Measurements from ENCODE around the gene PLEKHA8.

- TF ChIP-seq, protein P1, sequence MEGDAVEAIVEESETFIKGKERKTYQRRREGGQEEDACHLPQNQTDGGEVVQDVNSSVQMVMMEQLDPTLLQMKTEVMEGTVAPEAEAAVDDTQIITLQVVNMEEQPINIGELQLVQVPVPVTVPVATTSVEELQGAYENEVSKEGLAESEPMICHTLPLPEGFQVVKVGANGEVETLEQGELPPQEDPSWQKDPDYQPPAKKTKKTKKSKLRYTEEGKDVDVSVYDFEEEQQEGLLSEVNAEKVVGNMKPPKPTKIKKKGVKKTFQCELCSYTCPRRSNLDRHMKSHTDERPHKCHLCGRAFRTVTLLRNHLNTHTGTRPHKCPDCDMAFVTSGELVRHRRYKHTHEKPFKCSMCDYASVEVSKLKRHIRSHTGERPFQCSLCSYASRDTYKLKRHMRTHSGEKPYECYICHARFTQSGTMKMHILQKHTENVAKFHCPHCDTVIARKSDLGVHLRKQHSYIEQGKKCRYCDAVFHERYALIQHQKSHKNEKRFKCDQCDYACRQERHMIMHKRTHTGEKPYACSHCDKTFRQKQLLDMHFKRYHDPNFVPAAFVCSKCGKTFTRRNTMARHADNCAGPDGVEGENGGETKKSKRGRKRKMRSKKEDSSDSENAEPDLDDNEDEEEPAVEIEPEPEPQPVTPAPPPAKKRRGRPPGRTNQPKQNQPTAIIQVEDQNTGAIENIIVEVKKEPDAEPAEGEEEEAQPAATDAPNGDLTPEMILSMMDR (conservative IDR thresholded peaks at IDR 0.05), result no peak
- no peak for TF ChIP-seq EZH2 (IDR thresholded peaks at IDR 0.05; ENCODE audit: low read depth)
Measured at GRCh38 chr7:30019387-30019786, 8.8 kb upstream of the PLEKHA8 start.

Measured in PC-9 (cell line).